Fibroblast of pulmonary artery (primary cell): ENCODE data around the gene TSSC4.

Experiments used
- DNase-seq: peaks from one replicate; pipeline ENCODE4 v3.0.0-alpha.2; 2010; ENCODE audit warnings: low read depth
- H3K4me3 ChIP-seq: replicated peaks from 2 replicates; pipeline ENCODE4 v1.5.1; 2011; ENCODE audit warnings: low read depth, mild to moderate bottlenecking, control low read depth, low read length, moderate library complexity
- CTCF ChIP-seq: IDR thresholded peaks from 2 replicates; pipeline ENCODE4 v1.5.1; 2011; ENCODE audit warnings: mild to moderate bottlenecking, control low read depth, low read length, inconsistent platforms; ENCODE audit errors: missing control alignments

Gene TSSC4

GRCh38 chr11:2414616-2415015, 14.1 kb downstream of the TSSC4 start:
- no peak overlapping the region for H3K4me3 ChIP-seq
- DNase-seq = no peak
- TF ChIP-seq CTCF = no peak

GRCh38 chr11:2415171-2415570, 14.6 kb downstream of the TSSC4 start:
- TF ChIP-seq CTCF = no peak

GRCh38 chr11:2415601-2416380, 15.2 kb downstream of the TSSC4 start:
- no peak for DNase-seq
- H3K4me3 ChIP-seq = no peak overlapping the region
- TF ChIP-seq CTCF = no peak

More at GRCh38 chr11:2415171-2415570, 14.6 kb downstream of the TSSC4 start:
- DNase-seq = no peak
- H3K4me3 ChIP-seq = no peak overlapping the region

DNA sequence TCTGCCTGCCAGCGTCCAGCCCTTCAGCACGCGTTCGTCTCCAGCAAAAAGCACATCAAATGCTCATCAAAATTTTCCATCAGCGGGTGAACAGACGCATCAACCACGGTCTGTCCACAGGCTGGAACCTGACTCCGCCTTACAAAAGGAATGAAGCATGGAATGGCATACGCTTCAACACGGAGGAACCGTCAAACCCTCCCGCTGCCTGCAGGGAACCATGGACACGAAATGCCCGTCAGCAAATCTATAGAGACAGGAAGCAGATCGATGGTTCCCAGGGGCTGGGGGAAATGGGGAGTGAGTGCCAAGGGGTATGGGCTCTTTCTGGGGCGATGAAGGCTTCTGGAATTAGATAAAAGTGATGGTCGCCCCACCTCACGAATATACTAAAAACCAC, 16.2 kb downstream of the TSSC4 start:
- DNase-seq = no peak
- no peak for TF ChIP-seq CTCF
- no peak overlapping the region for H3K4me3 ChIP-seq

- no peak overlapping the region for H3K4me3 ChIP-seq
- no peak for TF ChIP-seq CTCF
- no peak for DNase-seq
Observed at GRCh38 chr11:2417856-2418692, 17.5 kb downstream of the TSSC4 start.

DNA sequence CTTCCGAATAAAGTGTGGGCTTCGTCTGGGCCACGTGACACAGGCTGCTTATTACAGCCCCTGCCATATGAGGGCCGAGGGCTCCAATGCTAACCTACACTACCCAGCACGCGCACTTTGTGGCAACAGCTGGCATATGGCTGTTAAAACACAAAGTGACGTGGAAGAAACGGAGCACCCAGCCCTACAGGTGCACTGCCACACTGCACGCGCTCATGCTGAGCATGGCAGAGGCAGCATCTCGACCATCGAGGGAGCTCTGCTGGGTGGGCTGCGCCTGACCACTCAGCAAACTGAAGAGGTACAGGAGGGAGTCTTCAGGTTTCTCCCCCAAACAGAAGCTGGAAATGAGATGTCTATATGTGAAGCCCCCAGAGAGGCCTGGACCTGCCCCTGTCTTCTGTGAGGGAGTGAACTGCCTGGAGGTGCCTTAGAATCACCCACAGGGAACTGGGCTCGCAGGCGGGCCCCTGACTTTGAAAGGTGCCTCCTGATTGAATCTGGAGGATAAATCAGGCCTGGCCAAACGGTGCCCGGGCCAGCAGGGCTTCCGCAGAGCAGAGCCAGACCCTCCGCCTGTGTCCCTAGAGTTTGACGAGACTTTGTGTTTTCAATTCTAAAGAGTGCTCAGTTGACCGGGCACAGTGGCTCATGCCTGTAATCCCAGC, 18.3 kb downstream of the TSSC4 start:
- H3K4me3 ChIP-seq = no peak overlapping the region
- DNase-seq = no peak
- no peak for TF ChIP-seq CTCF
